ENCODE measurements around the gene VEPH1. TPM values are rescaled to one million over a fixed set of nuclear protein-coding genes. Genes with fewer than 3 reads are reported as not detected.

The VEPH1 gene
- total RNA-seq, 1 donor = 23.2 TPM

- Histone ChIP-seq H2AFZ (ENCODE audit: low read length) (peak overlapping the region; percentile 39), H3K27me3 (ENCODE audit: insufficient read depth, low read length) (no peaks in the 10 kb centered on the region), H4K20me1 (ENCODE audit: insufficient read depth, low read length) (no peaks in the 10 kb centered on the region), H3K27ac (ENCODE audit: low read depth, low read length) (no peak overlapping the region), H3K4me2 (ENCODE audit: insufficient read depth, low read length) (no peak overlapping the region), H3K4me3 (ENCODE audit: insufficient read depth, low read length) (no peak overlapping the region), H3K4me1 (ENCODE audit: insufficient read depth, low read length) (peaks cover 10% of the 10 kb centered on the region), H3K9me3 (ENCODE audit: low read depth, low read length) (no peaks in the 10 kb centered on the region), H3K36me3 (ENCODE audit: insufficient read depth, low read length) (no peaks in the 10 kb centered on the region), H3K79me2 (ENCODE audit: insufficient read depth, low read length) (no peaks in the 10 kb centered on the region)
- TF ChIP-seq CTCF (IDR thresholded peaks at IDR 0.05; ENCODE audit: extremely low read depth, low read depth, low read length) = no peak
- no peak for DNase-seq (ENCODE audit: insufficient read length, low spot score, missing footprints)
These were observed 283.0 kb downstream of the VEPH1 start for GRCh38 chr3:157220211-157220610.

GRCh38 chr3:157219215-157219614 lies 284.0 kb downstream of the VEPH1 start:
- H3K4me1 ChIP-seq (ENCODE audit: insufficient read depth, low read length) = peaks cover 10% of the 10 kb centered on the region
- H3K4me3 ChIP-seq (ENCODE audit: insufficient read depth, low read length) = no peak overlapping the region
- no peaks in the 10 kb centered on the region for H3K27me3 ChIP-seq (ENCODE audit: insufficient read depth, low read length)
- no peaks in the 10 kb centered on the region for H3K79me2 ChIP-seq (ENCODE audit: insufficient read depth, low read length)
- H4K20me1 ChIP-seq (ENCODE audit: insufficient read depth, low read length) = no peaks in the 10 kb centered on the region
- no peak for DNase-seq (ENCODE audit: insufficient read length, low spot score, missing footprints)
- no peaks in the 10 kb centered on the region for H3K9me3 ChIP-seq (ENCODE audit: low read depth, low read length)
- H3K36me3 ChIP-seq (ENCODE audit: insufficient read depth, low read length) = no peaks in the 10 kb centered on the region
- H3K27ac ChIP-seq (ENCODE audit: low read depth, low read length) = no peak overlapping the region
- H3K4me2 ChIP-seq (ENCODE audit: insufficient read depth, low read length) = no peak overlapping the region
- TF ChIP-seq CTCF (IDR thresholded peaks at IDR 0.05; ENCODE audit: extremely low read depth, low read depth, low read length) = no peak
- H2AFZ ChIP-seq (ENCODE audit: low read length) = no peak overlapping the region

Other genes with a start within 250 kb of the VEPH1 start
- 537 and 689 TPM in 2 replicates for gene PTX3, start 66.6 kb downstream of the VEPH1 start, total RNA-seq